ENCODE results near the gene ZMYM2. TPM values are rescaled to one million over a fixed set of nuclear protein-coding genes. Genes with fewer than 3 reads are reported as not detected.

The ZMYM2 gene
- total and polyA plus RNA-seq, 8 donors = 10.8 to 182 (median 75.3) TPM

DNA sequence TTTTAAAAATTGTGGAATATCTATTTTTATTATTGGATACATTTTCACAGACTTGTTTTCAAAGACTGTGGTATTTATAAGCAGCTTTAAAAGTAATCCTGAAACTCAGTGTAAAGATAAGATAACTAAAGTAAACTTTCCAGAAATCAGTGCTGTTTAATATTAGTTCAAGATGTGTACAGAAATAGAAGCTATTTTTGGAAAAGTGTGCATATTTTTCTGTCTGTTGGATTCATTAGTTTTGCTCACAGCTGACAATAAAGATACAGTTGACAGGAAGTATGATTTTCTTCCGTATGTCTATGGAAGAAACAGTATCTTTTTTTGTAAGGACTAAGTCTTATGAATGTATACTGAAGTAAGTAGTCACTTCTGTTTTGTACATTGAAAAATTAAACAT is 116.4 kb downstream of the ZMYM2 start:
- TF ChIP-seq CTCF (IDR thresholded peaks at IDR 0.05) (no peak), EP300 (IDR thresholded peaks at IDR 0.05) (no peak), POLR2AphosphoS5 (IDR thresholded peaks at IDR 0.05) (no peak), POLR2A (IDR thresholded peaks at IDR 0.05) (no peak)
- no peak overlapping the region for H3K4me3 ChIP-seq
- intact Hi-C loops (cut with DNase I; ENCODE audit: low total_unique reads) = no loop called here
- H3K27me3 ChIP-seq = no peaks in the 10 kb centered on the region
- peaks cover 0 to 8% (median 0%) of the 10 kb centered on the region in 4 donors for H3K4me1 ChIP-seq
- no peak overlapping the region for H3K27ac ChIP-seq
- H3K36me3 ChIP-seq = peaks cover 15 to 61% (median 53%) of the 10 kb centered on the region in 4 donors
- 16 to 46% (median 24%) methylated on average over 1 of the region's 1 CpG for WGBS, 5 donors
- no peak for DNase-seq
- H3K9me3 ChIP-seq = no peaks in the 10 kb centered on the region

DNA sequence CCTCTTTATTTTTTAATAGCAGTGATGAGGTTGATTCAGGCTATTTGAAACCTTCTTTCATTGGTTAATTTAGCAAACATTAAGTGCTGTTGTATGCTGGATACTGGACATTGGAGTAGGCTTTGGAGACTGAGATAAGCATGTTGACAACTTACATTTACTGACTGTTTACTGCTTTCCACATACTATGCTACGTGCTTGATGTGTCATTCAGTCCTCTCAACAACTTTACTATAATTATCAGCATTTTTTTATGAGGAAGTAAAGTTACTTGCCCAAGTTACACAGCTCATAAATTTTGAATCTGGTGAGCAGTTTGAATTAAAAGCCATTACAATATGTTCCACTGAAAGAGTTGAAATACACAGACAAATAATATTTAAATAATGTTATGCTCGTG is 118.6 kb downstream of the ZMYM2 start:
- Histone ChIP-seq H3K4me1 (peaks cover 0 to 8% (median 0%) of the 10 kb centered on the region in 4 donors), H3K9me3 (no peaks in the 10 kb centered on the region), H3K27me3 (no peaks in the 10 kb centered on the region), H3K36me3 (peaks cover 8 to 54% (median 42%) of the 10 kb centered on the region in 4 donors), H3K27ac (no peak overlapping the region), H3K4me3 (no peak overlapping the region)
- intact Hi-C loops (cut with DNase I; ENCODE audit: low total_unique reads) = no loop called here
- WGBS, 5 donors = 64 to 80% (median 73%) methylated on average over 2 of the region's 2 CpGs
- TF ChIP-seq EP300 (IDR thresholded peaks at IDR 0.05) = no peak
- no peak for TF ChIP-seq CTCF (IDR thresholded peaks at IDR 0.05)
- no peak for TF ChIP-seq POLR2AphosphoS5 (IDR thresholded peaks at IDR 0.05)
- TF ChIP-seq POLR2A (IDR thresholded peaks at IDR 0.05) = no peak
- DNase-seq = no peak

- TF ChIP-seq EP300 (IDR thresholded peaks at IDR 0.05) (no peak), POLR2A (IDR thresholded peaks at IDR 0.05) (no peak)
- 94 to 97% (median 96%) methylated on average over 7 of the region's 7 CpGs for WGBS, 5 donors
- Histone ChIP-seq H3K4me3 (no peak overlapping the region), H3K27me3 (no peaks in the 10 kb centered on the region), H3K4me1 (no peaks in the 10 kb centered on the region), H3K27ac (no peak overlapping the region), H3K36me3 (peaks cover 24 to 66% (median 58%) of the 10 kb centered on the region in 4 donors), H3K9me3 (no peaks in the 10 kb centered on the region)
- intact Hi-C loops (cut with DNase I; ENCODE audit: low total_unique reads) = no loop called here
- no peak for DNase-seq
These were observed 122.0 kb downstream of the ZMYM2 start for GRCh38 chr13:20080377-20081164.

- Histone ChIP-seq H3K4me1 (no peaks in the 10 kb centered on the region), H3K4me3 (no peak overlapping the region), H3K9me3 (no peaks in the 10 kb centered on the region), H3K27ac (no peak overlapping the region), H3K36me3 (peaks cover 5 to 18% (median 14%) of the 10 kb centered on the region in 4 donors), H3K27me3 (no peaks in the 10 kb centered on the region)
- intact Hi-C loops (cut with DNase I; ENCODE audit: low total_unique reads) = no loop called here
- DNase-seq = no peak
- TF ChIP-seq EP300 (IDR thresholded peaks at IDR 0.05) (no peak), CTCF (IDR thresholded peaks at IDR 0.05) (no peak), POLR2A (IDR thresholded peaks at IDR 0.05) (no peak), POLR2AphosphoS5 (IDR thresholded peaks at IDR 0.05) (no peak)
- 26 to 54% (median 33%) methylated on average over 1 of the region's 1 CpG for WGBS, 5 donors
These were observed 131.8 kb downstream of the ZMYM2 start for GRCh38 chr13:20090349-20090748.

- peaks cover 0 to 8% (median 6%) of the 10 kb centered on the region in 3 donors for H3K27me3 ChIP-seq
- WGBS, 5 donors = 30 to 41% (median 36%) methylated on average over 6 of the region's 6 CpGs
- no peak overlapping the region for H3K4me3 ChIP-seq
- no peak for DNase-seq
- H3K4me1 ChIP-seq = no peaks in the 10 kb centered on the region
- no peak overlapping the region for H3K27ac ChIP-seq
- H3K36me3 ChIP-seq = no peaks in the 10 kb centered on the region
- TF ChIP-seq POLR2AphosphoS5 (IDR thresholded peaks at IDR 0.05) = no peak
- TF ChIP-seq EP300 (IDR thresholded peaks at IDR 0.05) = no peak
- TF ChIP-seq CTCF (IDR thresholded peaks at IDR 0.05) = no peak
- TF ChIP-seq POLR2A (IDR thresholded peaks at IDR 0.05) = no peak
- intact Hi-C loops (cut with DNase I; ENCODE audit: low total_unique reads) = no loop called here
- no peaks in the 10 kb centered on the region for H3K9me3 ChIP-seq
These were observed 135.4 kb downstream of the ZMYM2 start for GRCh38 chr13:20093951-20094350.

Data from stomach (tissue), 9 donors.